Measurements from ENCODE around the gene CZIB.
"Not testable (repeated sequence)": the region's sequence is repeated elsewhere in the genome, so short reads cannot be mapped to it uniquely, and the experiment has no call there.

Gene CZIB

GRCh38 chr1:53238197-53239155, 18.0 kb upstream of the CZIB start, which contains the start of gene MAGOH:
Gene MAGOH, minus strand, starts transcription at chr1:53238518. Its CDS starts 70 bp downstream, at chr1:53238448.
- DNase-seq = peak; percentile 84

- DNase-seq = no peak
Measured at GRCh38 chr1:53237638-53238037, 17.2 kb upstream of the CZIB start.

GRCh38 chr1:53220962-53221286, 490 bp upstream of the CZIB start:
- DNase-seq = no peak

- no peak for DNase-seq
Measured at GRCh38 chr1:53219711-53220110, 723 bp downstream of the CZIB start.

- no peak for DNase-seq
Measured at GRCh38 chr1:53218201-53218600, 2.2 kb downstream of the CZIB start.

GRCh38 chr1:53214376-53214940, 6.0 kb downstream of the CZIB start:
- DNase-seq = no peak

- no peak for DNase-seq
Measured at GRCh38 chr1:53210954-53211353, 9.5 kb downstream of the CZIB start.

- DNase-seq = no peak
Measured at GRCh38 chr1:53210352-53210751, 10.1 kb downstream of the CZIB start.

- no peak for DNase-seq
Measured at GRCh38 chr1:53207726-53208125, 12.7 kb downstream of the CZIB start.

GRCh38 chr1:53206735-53207379, 13.6 kb downstream of the CZIB start:
- no peak for DNase-seq

GRCh38 chr1:53206083-53206685, 14.2 kb downstream of the CZIB start:
- DNase-seq = not testable (repeated sequence)

- not testable (repeated sequence) for DNase-seq
Measured at GRCh38 chr1:53205496-53205895, 14.9 kb downstream of the CZIB start.

GRCh38 chr1:53203466-53203865, 17.0 kb downstream of the CZIB start:
- no peak for DNase-seq

GRCh38 chr1:53198241-53198651, 22.2 kb downstream of the CZIB start:
- no peak for DNase-seq

GRCh38 chr1:53197291-53198200, 22.9 kb downstream of the CZIB start:
- DNase-seq = no peak

- DNase-seq = peak; percentile 90
Measured at GRCh38 chr1:53196485-53197290, 23.7 kb downstream of the CZIB start, which contains the start of gene CPT2. Gene CPT2, plus strand, starts transcription at chr1:53196824. Its CDS starts 120 bp downstream, at chr1:53196944.

- no peak for DNase-seq
Measured at GRCh38 chr1:53196017-53196484, 24.4 kb downstream of the CZIB start.

- DNase-seq = no peak
Measured at GRCh38 chr1:53195246-53196016, 25.0 kb downstream of the CZIB start.

- DNase-seq = no peak
Measured at GRCh38 chr1:53190210-53190611, 30.2 kb downstream of the CZIB start.

- no peak for DNase-seq
Measured at GRCh38 chr1:53189061-53189460, 31.4 kb downstream of the CZIB start.

All from COR-L47 (cell line).